Spleen (tissue), 11 donors: ENCODE data around the gene GINS2. TPM values are rescaled to one million over a fixed set of nuclear protein-coding genes. Genes with fewer than 3 reads are reported as not detected.

Source experiments
- DNase-seq: peaks from one replicate; pipeline ENCODE4 v3.0.0-alpha.2; 2020
- H3K27ac ChIP-seq, 8 donors: fragments of 200-600 bp; sonication (generic) in 7 of 8; 1 replicate in 4 of 8; 2 replicates in 4 of 8; pipeline versions ENCODE4 v1.5.0 to v1.8.0; 2016 to 2021; ENCODE audit warnings: inconsistent platforms in 4 of 8, mild to moderate bottlenecking in 4 of 8, moderate library complexity in 1 of 8
- H3K27me3 ChIP-seq, 7 donors: fragments of 200-600 bp; sonication (generic) in 6 of 7; replicated peaks in 1 of 7; 1 replicate in 4 of 7; 2 replicates in 3 of 7; pipeline versions ENCODE4 v1.5.0 to v1.8.0; 2016 to 2021; ENCODE audit warnings: inconsistent platforms in 3 of 7, mild to moderate bottlenecking in 1 of 7
- H3K36me3 ChIP-seq, 6 donors: fragments of 200-600 bp; sonication (generic) in 5 of 6; 1 replicate in 4 of 6; 2 replicates in 2 of 6; pipeline versions ENCODE4 v1.5.0 to v1.8.0; 2016 to 2021; ENCODE audit warnings: inconsistent platforms in 2 of 6
- H3K4me1 ChIP-seq, 6 donors: fragments of 200-600 bp; sonication (generic) in 5 of 6; 1 replicate in 3 of 6; 2 replicates in 3 of 6; pipeline versions ENCODE4 v1.5.0 to v1.8.0; 2016 to 2021; ENCODE audit warnings: inconsistent platforms in 3 of 6
- H3K4me3 ChIP-seq, 8 donors: fragments of 200-600 bp; sonication (generic) in 7 of 8; 1 replicate in 4 of 8; 2 replicates in 4 of 8; pipeline versions ENCODE4 v1.5.0 to v1.8.0; 2016 to 2021; ENCODE audit warnings: inconsistent platforms in 4 of 8, mild to moderate bottlenecking in 4 of 8, moderate library complexity in 2 of 8
- H3K9me3 ChIP-seq, 8 donors: fragments of 200-600 bp; sonication (generic) in 7 of 8; 1 replicate in 4 of 8; 2 replicates in 4 of 8; pipeline versions ENCODE4 v1.5.0 to v1.8.0; 2016 to 2021; ENCODE audit warnings: inconsistent platforms in 4 of 8
- CTCF ChIP-seq, 11 experiments: fragments of 200-600 bp in 7 of 11; fragments of 450-650 bp in 4 of 11; sonication (generic) in 4 of 11; IDR thresholded peaks in 8 of 11; conservative IDR thresholded peaks in 3 of 11; 1 replicate in 7 of 11; 2 replicates in 4 of 11; pipeline versions ENCODE4 v1.4.0 to v1.8.0; 2016 to 2021; ENCODE audit warnings: antibody characterized with exemption in 11 of 11, inconsistent platforms in 4 of 11, mild to moderate bottlenecking in 1 of 11
- POLR2A ChIP-seq, 3 donors: fragments of 450-650 bp; IDR thresholded peaks; one replicate each; pipeline ENCODE4 v1.5.1; 2017; ENCODE audit warnings: antibody characterized with exemption in 3 of 3, mild to moderate bottlenecking in 1 of 3
- POLR2AphosphoS5 ChIP-seq, 3 donors: sonication (generic); formaldehyde crosslinking; IDR thresholded peaks; one replicate each; pipeline ENCODE4 v1.5.1; 2017; ENCODE audit warnings: antibody characterized with exemption in 3 of 3
- WGBS, 5 donors: extraction: QIAGEN DNeasy Blood & Tissue Kit in 3 of 5; methylation state at CpG; one replicate each; pipeline versions ENCODE4 v1.1.5 to v1.1.7; 2013 to 2018; 5-methylcytosine and 5-hydroxymethylcytosine counted together
- intact Hi-C: fragments of 100-400 bp; cut with DNase I; formaldehyde crosslinking; loops from one replicate; pipeline ENCODE4 v1.15.0; 2023; ENCODE audit warnings: low total_unique reads
- polyA plus RNA-seq, 3 donors: library from polyadenylated mRNA; stranded (reverse); fragments of 200-250 nt; gene quantifications; one replicate each; pipeline ENCODE4 v1.2.1, GENCODE V29; 2013
- total RNA-seq, 7 donors: library from RNA; depleted of rRNA in 3 of 7; stranded (reverse); fragments of >200 nt in 3 of 7; fragmentation: NEBNext Ultra II Directional in 4 of 7; extraction: Animal tissue kit (Norgen Biotek cat#: 25700) in 4 of 7; gene quantifications; one replicate each; pipeline versions ENCODE4 v1.1.0 to v1.2.1, GENCODE V29; 2016 to 2021
- donor health status: healthy with polysubstance abuse.
- donor health status: DM: no; HTN: no; CAD: no; lungs with moderate emphysema.
- donor health status: DM: no; HTN: no; CAD: no.
- donor health status: Bipolar disorder and iron deficiency.
- donor health status: healthy.
- donor health status: DM: no; HTN: no; CAD: no.
- donor health status: DM: yes; HTN: yes; CAD: no.

GINS2 gene
- total and polyA plus RNA-seq, 10 donors = 1.0 to 7.0 (median 2.3) TPM

GRCh38 chr16:85656351-85657266, 32.1 kb downstream of the GINS2 start:
- peaks cover 0 to 37% (median 12%) of the 10 kb centered on the region in 6 donors for H3K4me1 ChIP-seq
- no peaks in the 10 kb centered on the region for H3K27me3 ChIP-seq
- peaks cover 3 to 94% (median 66%) of the 10 kb centered on the region in 6 donors for H3K36me3 ChIP-seq
- peak; percentile 76 for DNase-seq
- no peaks in the 10 kb centered on the region for H3K9me3 ChIP-seq
- 93 to 95% (median 94%) methylated on average over 54 to 59 of the region's 59 CpGs for WGBS, 5 donors
- no peak overlapping the region for H3K4me3 ChIP-seq
- H3K27ac ChIP-seq = no peak overlapping the region
- intact Hi-C loops = no loop called here
- TF ChIP-seq POLR2A (IDR thresholded peaks at IDR 0.05) = no peak
- peak in 1 of 3 donors; percentile 39 for TF ChIP-seq POLR2AphosphoS5 (IDR thresholded peaks at IDR 0.05)

GRCh38 chr16:85655216-85656129, 33.3 kb downstream of the GINS2 start:
- Histone ChIP-seq H3K9me3 (no peaks in the 10 kb centered on the region), H3K4me1 (peaks cover 0 to 43% (median 16%) of the 10 kb centered on the region in 6 donors), H3K27me3 (no peaks in the 10 kb centered on the region), H3K36me3 (peaks cover 3 to 93% (median 59%) of the 10 kb centered on the region in 6 donors), H3K4me3 (no peak overlapping the region), H3K27ac (no peak overlapping the region)
- WGBS, 5 donors = 92 to 95% (median 94%) methylated on average over 30 to 35 of the region's 35 CpGs
- DNase-seq = peak; percentile 72
- TF ChIP-seq POLR2A (IDR thresholded peaks at IDR 0.05) (no peak), POLR2AphosphoS5 (IDR thresholded peaks at IDR 0.05) (no peak), CTCF (IDR thresholded peaks at IDR 0.05 in 8 of 11, conservative IDR thresholded peaks at IDR 0.05 in 3 of 11) (no peak)
- intact Hi-C loops = no loop called here

- 95 to 98% (median 96%) methylated on average over 34 to 41 of the region's 41 CpGs for WGBS, 5 donors
- no peak for TF ChIP-seq CTCF (IDR thresholded peaks at IDR 0.05 in 8 of 11, conservative IDR thresholded peaks at IDR 0.05 in 3 of 11)
- no peak for TF ChIP-seq POLR2A (IDR thresholded peaks at IDR 0.05)
- TF ChIP-seq POLR2AphosphoS5 (IDR thresholded peaks at IDR 0.05) = peak in 1 of 3 donors; percentile 11
- Histone ChIP-seq H3K27me3 (no peaks in the 10 kb centered on the region), H3K4me1 (peaks cover 0 to 45% (median 18%) of the 10 kb centered on the region in 6 donors), H3K4me3 (no peak overlapping the region), H3K36me3 (peaks cover 3 to 93% (median 65%) of the 10 kb centered on the region in 6 donors), H3K27ac (no peak overlapping the region), H3K9me3 (no peaks in the 10 kb centered on the region)
- DNase-seq = peak; percentile 71
- intact Hi-C loops = no loop called here
Measured at GRCh38 chr16:85654251-85655095, 34.3 kb downstream of the GINS2 start.
